Measurements from ENCODE around the gene TGFBR1. TPM values are rescaled to one million over a fixed set of nuclear protein-coding genes. Genes with fewer than 3 reads are reported as not detected.

TGFBR1 gene
- total RNA-seq, 4 donors from 2014 or later = 17.6 to 24.1 (median 22.8) TPM

DNA sequence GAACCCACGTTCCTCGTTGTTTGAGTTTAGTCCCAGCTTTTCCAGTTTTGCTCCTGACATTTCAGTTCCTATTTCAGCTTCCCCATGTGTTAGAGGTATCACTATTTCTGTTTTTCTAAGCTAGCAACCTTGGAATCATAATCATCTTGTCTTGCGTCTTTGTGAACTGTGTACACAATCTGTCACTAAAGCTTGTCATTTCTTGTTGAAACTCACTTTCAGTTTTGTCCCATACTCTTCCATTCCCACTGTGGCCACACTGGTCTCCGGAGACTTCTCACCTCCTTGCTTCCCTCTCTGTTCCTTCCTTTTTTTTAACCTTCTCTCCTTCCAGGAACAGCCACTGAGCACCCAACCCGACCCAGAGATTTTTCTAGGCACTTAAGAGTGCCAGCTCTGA lies 36.9 kb downstream of the TGFBR1 start:
- DNase-seq = no peak
- in situ Hi-C loops (cut with MboI; ENCODE audit: low pct_ligation_motif_present in 1 of 4, low pct_unique_long_range_greater_than_20kb in 1 of 4, low sequenced_read_pairs in 3 of 4) (loop anchor here in 2 of 4 donors (25.0 kb wide), 1 partner anchor 280 kb away; no protein-coding TSS in a partner anchor), intact Hi-C loops (cut with DNase I; ENCODE audit: low total_unique reads) (loop anchor here (2.0 to 10.0 kb wide), 2 partner anchors 167 to 295 kb away; no protein-coding TSS in a partner anchor)
- H3K27ac ChIP-seq = peak overlapping the region; percentile 42 to 60 (median 51)
- H3K36me3 ChIP-seq = peaks cover 0 to 26% (median 4%) of the 10 kb centered on the region in 4 donors
- H3K9me3 ChIP-seq = no peaks in the 10 kb centered on the region
- peaks cover 0 to 19% (median 9%) of the 10 kb centered on the region in 4 donors for H3K4me1 ChIP-seq
- H3K4me3 ChIP-seq = no peak overlapping the region
- TF ChIP-seq, protein P1, sequence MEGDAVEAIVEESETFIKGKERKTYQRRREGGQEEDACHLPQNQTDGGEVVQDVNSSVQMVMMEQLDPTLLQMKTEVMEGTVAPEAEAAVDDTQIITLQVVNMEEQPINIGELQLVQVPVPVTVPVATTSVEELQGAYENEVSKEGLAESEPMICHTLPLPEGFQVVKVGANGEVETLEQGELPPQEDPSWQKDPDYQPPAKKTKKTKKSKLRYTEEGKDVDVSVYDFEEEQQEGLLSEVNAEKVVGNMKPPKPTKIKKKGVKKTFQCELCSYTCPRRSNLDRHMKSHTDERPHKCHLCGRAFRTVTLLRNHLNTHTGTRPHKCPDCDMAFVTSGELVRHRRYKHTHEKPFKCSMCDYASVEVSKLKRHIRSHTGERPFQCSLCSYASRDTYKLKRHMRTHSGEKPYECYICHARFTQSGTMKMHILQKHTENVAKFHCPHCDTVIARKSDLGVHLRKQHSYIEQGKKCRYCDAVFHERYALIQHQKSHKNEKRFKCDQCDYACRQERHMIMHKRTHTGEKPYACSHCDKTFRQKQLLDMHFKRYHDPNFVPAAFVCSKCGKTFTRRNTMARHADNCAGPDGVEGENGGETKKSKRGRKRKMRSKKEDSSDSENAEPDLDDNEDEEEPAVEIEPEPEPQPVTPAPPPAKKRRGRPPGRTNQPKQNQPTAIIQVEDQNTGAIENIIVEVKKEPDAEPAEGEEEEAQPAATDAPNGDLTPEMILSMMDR (IDR thresholded peaks at IDR 0.05) = no peak
- TF ChIP-seq POLR2AphosphoS5 (IDR thresholded peaks at IDR 0.05) (no peak), POLR2A (IDR thresholded peaks at IDR 0.05) (no peak), EP300 (IDR thresholded peaks at IDR 0.05; ENCODE audit: low read depth) (no peak)
- H3K27me3 ChIP-seq = no peaks in the 10 kb centered on the region
- WGBS, 2 donors (ENCODE audit: low coverage in 1 of 2) = 51 to 62% methylated on average over 5 of the region's 5 CpGs

DNA sequence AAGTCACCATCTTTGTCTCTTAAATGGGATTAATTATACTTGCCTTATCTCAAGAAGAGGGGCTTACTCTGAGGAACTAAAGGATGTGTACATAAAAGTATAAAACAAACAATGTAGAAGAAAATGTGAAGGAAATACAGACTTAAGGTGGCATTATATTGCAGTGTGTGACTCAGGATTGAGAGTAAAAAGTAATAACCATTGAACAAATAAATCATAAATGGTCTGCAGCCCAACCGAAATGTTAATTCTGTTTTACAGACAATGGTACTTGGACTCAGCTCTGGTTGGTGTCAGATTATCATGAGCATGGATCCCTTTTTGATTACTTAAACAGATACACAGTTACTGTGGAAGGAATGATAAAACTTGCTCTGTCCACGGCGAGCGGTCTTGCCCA lies 37.4 kb downstream of the TGFBR1 start:
- DNase-seq = no peak
- TF ChIP-seq, protein P1 (IDR thresholded peaks at IDR 0.05) = no peak
- no peak for TF ChIP-seq POLR2AphosphoS5 (IDR thresholded peaks at IDR 0.05)
- TF ChIP-seq EP300 (IDR thresholded peaks at IDR 0.05; ENCODE audit: low read depth) = no peak
- no peak for TF ChIP-seq POLR2A (IDR thresholded peaks at IDR 0.05)
- no peak overlapping the region for H3K4me3 ChIP-seq
- H3K27me3 ChIP-seq = no peaks in the 10 kb centered on the region
- H3K4me1 ChIP-seq = peaks cover 0 to 19% (median 9%) of the 10 kb centered on the region in 4 donors
- no peaks in the 10 kb centered on the region for H3K9me3 ChIP-seq
- intact Hi-C loops (cut with DNase I; ENCODE audit: low total_unique reads) (loop anchor here (2.0 to 10.0 kb wide), 2 partner anchors 167 to 295 kb away; no protein-coding TSS in a partner anchor), in situ Hi-C loops (cut with MboI; ENCODE audit: low pct_ligation_motif_present in 1 of 4, low pct_unique_long_range_greater_than_20kb in 1 of 4, low sequenced_read_pairs in 3 of 4) (loop anchor here in 2 of 4 donors (25.0 kb wide), 1 partner anchor 280 kb away; no protein-coding TSS in a partner anchor)
- peaks cover 0 to 28% (median 4%) of the 10 kb centered on the region in 4 donors for H3K36me3 ChIP-seq
- H3K27ac ChIP-seq = peak overlapping the region; percentile 42 to 60 (median 51)
- WGBS, 2 donors (ENCODE audit: low coverage in 1 of 2) = 39 to 71% methylated on average over 4 of the region's 4 CpGs

DNA sequence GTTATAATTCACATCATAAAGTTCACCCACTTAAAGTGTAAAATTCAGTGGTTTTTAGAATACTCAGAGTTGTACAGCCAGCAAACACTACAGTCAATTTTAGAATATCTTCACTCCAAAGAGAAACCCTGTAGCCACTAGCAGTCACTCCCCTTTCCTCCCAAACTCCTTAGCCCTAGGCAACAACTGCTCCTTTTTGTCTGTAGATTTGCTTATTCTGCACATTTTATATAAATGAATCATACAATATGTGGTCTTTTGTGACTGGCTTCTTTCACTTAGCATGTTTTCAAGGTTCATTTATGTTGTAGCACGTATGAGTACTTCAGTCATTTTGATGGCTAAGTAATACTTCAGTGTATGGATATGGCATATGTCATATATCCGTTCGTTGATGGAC lies 38.7 kb downstream of the TGFBR1 start:
- intact Hi-C loops (cut with DNase I; ENCODE audit: low total_unique reads) = loop anchor here (2.0 to 10.0 kb wide), 2 partner anchors 169 to 297 kb away; no protein-coding TSS in a partner anchor
- in situ Hi-C loops (cut with MboI; ENCODE audit: low pct_ligation_motif_present in 1 of 4, low pct_unique_long_range_greater_than_20kb in 1 of 4, low sequenced_read_pairs in 3 of 4) = loop anchor here in 2 of 4 donors (25.0 kb wide), 1 partner anchor 281 kb away; no protein-coding TSS in a partner anchor
- H3K27me3 ChIP-seq = no peaks in the 10 kb centered on the region
- no peaks in the 10 kb centered on the region for H3K9me3 ChIP-seq
- peaks cover 0 to 19% (median 9%) of the 10 kb centered on the region in 4 donors for H3K4me1 ChIP-seq
- H3K4me3 ChIP-seq = no peak overlapping the region
- H3K27ac ChIP-seq = no peak overlapping the region
- TF ChIP-seq POLR2AphosphoS5 (IDR thresholded peaks at IDR 0.05) = no peak
- TF ChIP-seq POLR2A (IDR thresholded peaks at IDR 0.05) = no peak
- no peak for TF ChIP-seq EP300 (IDR thresholded peaks at IDR 0.05; ENCODE audit: low read depth)
- TF ChIP-seq, protein P1 (IDR thresholded peaks at IDR 0.05) = no peak
- no peak for DNase-seq
- WGBS, 2 donors (ENCODE audit: low coverage in 1 of 2) = 95 to 97% methylated on average over 3 of the region's 3 CpGs
- H3K36me3 ChIP-seq = peaks cover 0 to 42% (median 7%) of the 10 kb centered on the region in 4 donors

DNA sequence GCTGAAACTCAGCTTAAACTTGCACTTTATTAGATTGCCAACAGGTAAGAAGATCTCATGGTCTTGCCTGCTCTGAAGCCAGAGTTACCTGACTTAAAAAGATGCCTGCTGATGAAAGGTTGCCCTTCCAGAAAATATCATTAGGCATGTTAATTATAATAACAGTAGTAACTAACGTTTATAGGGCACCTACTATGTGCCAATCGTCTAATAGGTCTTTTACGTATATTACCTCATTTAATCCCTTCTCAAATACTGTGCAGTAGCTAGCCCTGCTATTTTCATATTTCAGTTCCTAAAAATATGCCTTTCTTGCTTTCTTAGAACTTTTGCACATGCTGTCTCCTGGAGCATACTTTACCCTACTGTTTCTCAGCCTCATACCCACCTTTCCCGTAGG lies 40.1 kb downstream of the TGFBR1 start:
- H3K4me3 ChIP-seq = no peak overlapping the region
- intact Hi-C loops (cut with DNase I; ENCODE audit: low total_unique reads) = loop anchor here (10.0 kb wide), 1 partner anchor 170 kb away; no protein-coding TSS in a partner anchor
- H3K9me3 ChIP-seq = no peaks in the 10 kb centered on the region
- H3K36me3 ChIP-seq = peaks cover 0 to 53% (median 9%) of the 10 kb centered on the region in 4 donors
- H3K4me1 ChIP-seq = peaks cover 0 to 19% (median 9%) of the 10 kb centered on the region in 4 donors
- in situ Hi-C loops (cut with MboI; ENCODE audit: low pct_ligation_motif_present in 1 of 4, low pct_unique_long_range_greater_than_20kb in 1 of 4, low sequenced_read_pairs in 3 of 4) = loop anchor here in 3 of 4 donors (5.0 to 25.0 kb wide), 2 partner anchors 283 to 288 kb away; no protein-coding TSS in a partner anchor
- no peak overlapping the region for H3K27ac ChIP-seq
- no peak for TF ChIP-seq POLR2A (IDR thresholded peaks at IDR 0.05)
- TF ChIP-seq, protein P1 (IDR thresholded peaks at IDR 0.05) = no peak
- 73 to 90% methylated on average over 4 of the region's 4 CpGs for WGBS, 2 donors (ENCODE audit: low coverage in 1 of 2)
- no peaks in the 10 kb centered on the region for H3K27me3 ChIP-seq
- no peak for DNase-seq
